Measurements from ENCODE around the gene EMC6.
"Not testable (repeated sequence)": the region's sequence is repeated elsewhere in the genome, so short reads cannot be mapped to it uniquely, and the experiment has no call there.

EMC6 gene

GRCh38 chr17:3699951-3700350 is 31.3 kb downstream of the EMC6 start:
- Histone ChIP-seq H3K9me3 (replicated peaks; ENCODE audit: low read length) (peaks cover 3% of the 10 kb centered on the region), H3K9ac (ENCODE audit: low read depth, low read length) (no peak overlapping the region), H3K27me3 (ENCODE audit: control insufficient read depth, insufficient read depth, low read length) (no peaks in the 10 kb centered on the region), H3K4me2 (ENCODE audit: low read length) (no peak overlapping the region), H3K4me1 (ENCODE audit: control insufficient read depth, insufficient read depth, low read length) (peaks cover 13% of the 10 kb centered on the region), H3K4me3 (ENCODE audit: low read length) (no peak overlapping the region), H3K36me3 (ENCODE audit: insufficient read depth, low read length) (no peaks in the 10 kb centered on the region)

GRCh38 chr17:3702041-3702539 is 33.5 kb downstream of the EMC6 start:
- not testable (repeated sequence) for H3K4me3 ChIP-seq (ENCODE audit: low read length); H3K36me3 ChIP-seq (ENCODE audit: insufficient read depth, low read length); H3K9me3 ChIP-seq (replicated peaks; ENCODE audit: low read length); H3K4me2 ChIP-seq (ENCODE audit: low read length); H3K27me3 ChIP-seq (ENCODE audit: control insufficient read depth, insufficient read depth, low read length); H3K4me1 ChIP-seq (ENCODE audit: control insufficient read depth, insufficient read depth, low read length); H3K9ac ChIP-seq (ENCODE audit: low read depth, low read length)

GRCh38 chr17:3704931-3705717 is 36.5 kb downstream of the EMC6 start:
- Histone ChIP-seq H3K27me3 (ENCODE audit: control insufficient read depth, insufficient read depth, low read length) (no peaks in the 10 kb centered on the region), H3K9me3 (replicated peaks; ENCODE audit: low read length) (no peaks in the 10 kb centered on the region), H3K36me3 (ENCODE audit: insufficient read depth, low read length) (no peaks in the 10 kb centered on the region), H3K4me1 (ENCODE audit: control insufficient read depth, insufficient read depth, low read length) (no peaks in the 10 kb centered on the region), H3K9ac (ENCODE audit: low read depth, low read length) (no peak overlapping the region), H3K4me3 (ENCODE audit: low read length) (no peak overlapping the region), H3K4me2 (ENCODE audit: low read length) (no peak overlapping the region)

- not testable (repeated sequence) for H3K4me2 ChIP-seq (ENCODE audit: low read length); H3K27me3 ChIP-seq (ENCODE audit: control insufficient read depth, insufficient read depth, low read length); H3K4me1 ChIP-seq (ENCODE audit: control insufficient read depth, insufficient read depth, low read length); H3K9ac ChIP-seq (ENCODE audit: low read depth, low read length); H3K36me3 ChIP-seq (ENCODE audit: insufficient read depth, low read length); H3K4me3 ChIP-seq (ENCODE audit: low read length); H3K9me3 ChIP-seq (replicated peaks; ENCODE audit: low read length)
Measured at GRCh38 chr17:3705718-3705984, 37.0 kb downstream of the EMC6 start.

- Histone ChIP-seq H3K36me3 (ENCODE audit: insufficient read depth, low read length) (peaks cover 4% of the 10 kb centered on the region), H3K9me3 (replicated peaks; ENCODE audit: low read length) (no peaks in the 10 kb centered on the region), H3K4me2 (ENCODE audit: low read length) (no peak overlapping the region), H3K4me1 (ENCODE audit: control insufficient read depth, insufficient read depth, low read length) (peaks cover 6% of the 10 kb centered on the region), H3K9ac (ENCODE audit: low read depth, low read length) (no peak overlapping the region), H3K27me3 (ENCODE audit: control insufficient read depth, insufficient read depth, low read length) (no peaks in the 10 kb centered on the region), H3K4me3 (ENCODE audit: low read length) (no peak overlapping the region)
Measured at GRCh38 chr17:3708366-3708765, 39.8 kb downstream of the EMC6 start.

- Histone ChIP-seq H3K4me1 (ENCODE audit: control insufficient read depth, insufficient read depth, low read length) (peaks cover 6% of the 10 kb centered on the region), H3K9ac (ENCODE audit: low read depth, low read length) (no peak overlapping the region), H3K4me2 (ENCODE audit: low read length) (peak overlapping the region; percentile 4), H3K36me3 (ENCODE audit: insufficient read depth, low read length) (peaks cover 17% of the 10 kb centered on the region), H3K4me3 (ENCODE audit: low read length) (no peak overlapping the region), H3K9me3 (replicated peaks; ENCODE audit: low read length) (no peaks in the 10 kb centered on the region), H3K27me3 (ENCODE audit: control insufficient read depth, insufficient read depth, low read length) (no peaks in the 10 kb centered on the region)
Measured at GRCh38 chr17:3710951-3711383, 42.4 kb downstream of the EMC6 start.

GRCh38 chr17:3712811-3713463 is 44.3 kb downstream of the EMC6 start:
- Histone ChIP-seq H3K9ac (ENCODE audit: low read depth, low read length) (no peak overlapping the region), H3K4me3 (ENCODE audit: low read length) (no peak overlapping the region), H3K27me3 (ENCODE audit: control insufficient read depth, insufficient read depth, low read length) (no peaks in the 10 kb centered on the region), H3K9me3 (replicated peaks; ENCODE audit: low read length) (no peaks in the 10 kb centered on the region), H3K4me2 (ENCODE audit: low read length) (no peak overlapping the region), H3K36me3 (ENCODE audit: insufficient read depth, low read length) (peaks cover 36% of the 10 kb centered on the region), H3K4me1 (ENCODE audit: control insufficient read depth, insufficient read depth, low read length) (peaks cover 6% of the 10 kb centered on the region)

- Histone ChIP-seq H3K4me1 (ENCODE audit: control insufficient read depth, insufficient read depth, low read length) (peaks cover 13% of the 10 kb centered on the region), H3K4me3 (ENCODE audit: low read length) (no peak overlapping the region), H3K9me3 (replicated peaks; ENCODE audit: low read length) (no peaks in the 10 kb centered on the region), H3K36me3 (ENCODE audit: insufficient read depth, low read length) (peaks cover 45% of the 10 kb centered on the region), H3K27me3 (ENCODE audit: control insufficient read depth, insufficient read depth, low read length) (no peaks in the 10 kb centered on the region), H3K9ac (ENCODE audit: low read depth, low read length) (no peak overlapping the region), H3K4me2 (ENCODE audit: low read length) (no peak overlapping the region)
Measured at GRCh38 chr17:3715296-3715695, 46.7 kb downstream of the EMC6 start.

GRCh38 chr17:3718201-3718600 is 49.6 kb downstream of the EMC6 start:
- no peak overlapping the region for H3K4me3 ChIP-seq (ENCODE audit: low read length)
- no peaks in the 10 kb centered on the region for H3K9me3 ChIP-seq (replicated peaks; ENCODE audit: low read length)
- H3K4me2 ChIP-seq (ENCODE audit: low read length): no peak overlapping the region
- peaks cover 20% of the 10 kb centered on the region for H3K4me1 ChIP-seq (ENCODE audit: control insufficient read depth, insufficient read depth, low read length)
- no peak overlapping the region for H3K9ac ChIP-seq (ENCODE audit: low read depth, low read length)
- H3K36me3 ChIP-seq (ENCODE audit: insufficient read depth, low read length): peaks cover 41% of the 10 kb centered on the region
- H3K27me3 ChIP-seq (ENCODE audit: control insufficient read depth, insufficient read depth, low read length): no peaks in the 10 kb centered on the region

- Histone ChIP-seq H3K27me3 (ENCODE audit: control insufficient read depth, insufficient read depth, low read length) (no peaks in the 10 kb centered on the region), H3K4me3 (ENCODE audit: low read length) (no peak overlapping the region), H3K9ac (ENCODE audit: low read depth, low read length) (no peak overlapping the region), H3K4me1 (ENCODE audit: control insufficient read depth, insufficient read depth, low read length) (peaks cover 20% of the 10 kb centered on the region), H3K4me2 (ENCODE audit: low read length) (no peak overlapping the region), H3K9me3 (replicated peaks; ENCODE audit: low read length) (no peaks in the 10 kb centered on the region), H3K36me3 (ENCODE audit: insufficient read depth, low read length) (peaks cover 41% of the 10 kb centered on the region)
Measured at GRCh38 chr17:3719265-3719664, 50.7 kb downstream of the EMC6 start.
